Frontal cortex (tissue), 4 donors: ENCODE results near the gene CDKN1A. TPM values are rescaled to one million over a fixed set of nuclear protein-coding genes. Genes with fewer than 3 reads are reported as not detected.
A peak's percentile ranks its signal among the peaks of the same experiment; 100 is the strongest.

Source experiments
- DNase-seq, 2 donors: peaks; one replicate each; pipeline ENCODE4 v3.0.0; 2012; ENCODE audit warnings: low spot score in 2 of 2
- FAIRE-seq: peaks from 2 replicates; lab custom pipeline; 2012; peaks lifted over from hg19 to GRCh38; lab: Jason Lieb, UNC
- total RNA-seq: library from RNA; depleted of rRNA; stranded (reverse); fragments of >200 nt; gene quantifications from one replicate; pipeline ENCODE4 v1.2.3, GENCODE V29; 2014
- donor health status: control.
- donor health status: control.
- donor health status: control.

Gene CDKN1A
- total RNA-seq, 1 donor from 2014 or later, result 2.0 TPM

- DNase-seq (no peak), FAIRE-seq (no peak)
Measured at GRCh38 chr6:36676141-36677058, 2.1 kb upstream of the CDKN1A start.

- FAIRE-seq, result no peak
- no peak for DNase-seq
Measured at GRCh38 chr6:36677059-36677749, 1.3 kb upstream of the CDKN1A start.

- no peak for FAIRE-seq
- no peak for DNase-seq
Measured at GRCh38 chr6:36677753-36678487, 594 bp upstream of the CDKN1A start.

GRCh38 chr6:36679043-36679833, 724 bp downstream of the CDKN1A start:
- DNase-seq (peak in 1 of 2 donors; percentile 46), FAIRE-seq (no peak)

GRCh38 chr6:36682328-36683144, 4.0 kb downstream of the CDKN1A start:
- no peak for FAIRE-seq
- DNase-seq, result no peak

GRCh38 chr6:36683145-36683655, 4.7 kb downstream of the CDKN1A start:
- no peak for DNase-seq
- no peak for FAIRE-seq

- DNase-seq (no peak), FAIRE-seq (no peak)
Measured at GRCh38 chr6:36683656-36684446, 5.3 kb downstream of the CDKN1A start.

GRCh38 chr6:36684447-36684812, 5.9 kb downstream of the CDKN1A start:
- DNase-seq (no peak), FAIRE-seq (no peak)

GRCh38 chr6:36685166-36685924, 6.8 kb downstream of the CDKN1A start:
- DNase-seq (no peak), FAIRE-seq (no peak)

GRCh38 chr6:36685926-36686667, 7.6 kb downstream of the CDKN1A start:
- FAIRE-seq, result no peak
- no peak for DNase-seq

GRCh38 chr6:36686668-36687513, 8.4 kb downstream of the CDKN1A start:
- no peak for DNase-seq
- no peak for FAIRE-seq

- DNase-seq (no peak), FAIRE-seq (no peak)
Measured at GRCh38 chr6:36688063-36688738, 9.7 kb downstream of the CDKN1A start.

- DNase-seq, result no peak
- FAIRE-seq, result no peak
Measured at GRCh38 chr6:36688739-36689075, 10.2 kb downstream of the CDKN1A start.

GRCh38 chr6:36691011-36691410, 12.5 kb downstream of the CDKN1A start:
- FAIRE-seq, result no peak
- DNase-seq, result no peak

GRCh38 chr6:36691612-36692011, 13.1 kb downstream of the CDKN1A start:
- DNase-seq (no peak), FAIRE-seq (no peak)
